Measurements from ENCODE around the gene TTC21A. TPM values are rescaled to one million over a fixed set of nuclear protein-coding genes. Genes with fewer than 3 reads are reported as not detected.

TTC21A gene
- total RNA-seq, 1 donor from 2014 or later = 9.8 TPM

DNA sequence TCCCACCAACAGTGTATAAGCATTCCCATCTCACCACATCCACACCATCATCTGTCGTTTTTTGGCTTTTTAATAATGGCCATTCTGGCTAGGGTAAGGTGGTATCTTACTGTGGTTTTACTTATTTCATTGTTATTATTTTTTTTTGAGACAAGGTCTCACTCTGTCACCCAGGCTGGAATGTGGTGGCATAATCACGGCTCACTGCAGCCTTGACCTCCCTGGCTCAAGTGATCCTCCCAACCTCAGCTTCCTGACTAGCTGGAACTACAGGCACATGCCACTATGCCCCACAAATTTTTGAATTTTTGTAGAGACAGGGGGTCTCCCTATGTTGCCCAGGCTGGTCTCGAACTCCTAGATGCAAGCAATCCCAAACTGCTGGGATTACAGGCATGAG lies 56.9 kb downstream of the TTC21A start:
- H3K27ac Mint-ChIP-seq = no peak overlapping the region
- no peak for TF ChIP-seq CTCF (conservative IDR thresholded peaks at IDR 0.05)
- H3K9me3 Mint-ChIP-seq = no peaks in the 10 kb centered on the region
- H3K4me3 Mint-ChIP-seq = no peak overlapping the region
- no peaks in the 10 kb centered on the region for H3K4me1 Mint-ChIP-seq (ENCODE audit: unreplicated experiment)
- DNase-seq (ENCODE audit: extremely low spot score, unreplicated experiment) = no peak
- H3K27me3 Mint-ChIP-seq = no peaks in the 10 kb centered on the region
- no peaks in the 10 kb centered on the region for H3K36me3 Mint-ChIP-seq

GRCh38 chr3:39165518-39165917 lies 58.0 kb downstream of the TTC21A start:
- H3K4me1 Mint-ChIP-seq (ENCODE audit: unreplicated experiment) = no peaks in the 10 kb centered on the region
- no peaks in the 10 kb centered on the region for H3K36me3 Mint-ChIP-seq
- TF ChIP-seq CTCF (conservative IDR thresholded peaks at IDR 0.05) = no peak
- H3K4me3 Mint-ChIP-seq = no peak overlapping the region
- H3K9me3 Mint-ChIP-seq = no peaks in the 10 kb centered on the region
- no peak for DNase-seq (ENCODE audit: extremely low spot score, unreplicated experiment)
- no peak overlapping the region for H3K27ac Mint-ChIP-seq
- no peaks in the 10 kb centered on the region for H3K27me3 Mint-ChIP-seq

DNA sequence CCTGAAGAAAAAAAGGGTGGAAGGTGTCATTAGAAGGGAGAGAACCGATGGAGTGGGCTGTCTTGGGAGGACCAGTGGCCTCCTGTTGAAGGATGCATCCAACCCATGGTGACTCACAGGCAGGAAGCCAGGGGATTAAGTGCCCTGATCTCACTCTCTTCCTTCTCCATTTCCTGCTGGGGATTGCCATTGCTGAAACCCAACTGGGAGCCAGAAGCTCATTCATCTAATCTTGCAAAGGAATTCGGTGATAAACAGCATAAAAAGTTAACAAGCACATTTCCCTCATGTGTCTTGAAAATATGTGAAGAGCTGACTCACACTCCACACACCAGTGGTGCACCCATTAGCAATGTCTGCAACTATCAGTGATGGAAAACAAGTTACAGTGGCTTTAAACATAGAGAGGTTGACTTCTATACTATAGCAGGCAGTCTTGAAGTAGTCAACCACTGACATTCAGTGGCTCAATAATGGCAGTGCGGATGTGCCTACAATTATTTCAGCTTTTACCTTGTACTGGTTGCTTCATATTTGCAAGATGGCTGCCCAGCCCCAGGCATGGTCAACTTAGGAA lies 58.7 kb downstream of the TTC21A start:
- no peaks in the 10 kb centered on the region for H3K36me3 Mint-ChIP-seq

DNA sequence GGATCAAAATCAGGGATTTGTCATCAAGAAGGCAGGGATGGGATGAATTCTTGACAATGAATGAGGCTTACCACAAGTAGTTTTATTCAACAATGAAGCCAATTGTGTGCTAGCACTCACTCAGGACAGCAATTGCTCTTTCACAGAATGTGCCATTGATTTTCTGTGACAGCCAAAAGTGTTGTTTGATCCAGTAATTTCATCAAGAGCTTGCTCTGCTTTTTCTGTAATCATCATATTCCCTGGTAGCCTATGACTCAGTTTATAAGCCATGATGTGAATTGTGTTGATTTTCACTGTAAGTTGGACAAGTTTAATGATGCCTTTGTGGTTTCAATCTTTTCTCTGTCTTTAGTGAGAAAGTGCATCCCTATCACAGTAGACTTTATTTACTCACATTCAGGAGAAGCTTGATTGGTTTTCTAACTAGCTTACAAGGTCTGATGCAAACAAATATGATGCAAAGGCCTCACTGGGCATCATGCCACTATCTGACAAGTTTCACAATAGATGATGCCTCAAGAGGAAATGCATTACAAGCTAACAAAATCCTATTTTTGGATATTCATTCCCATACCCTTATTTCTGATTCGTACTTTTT lies 59.6 kb downstream of the TTC21A start:
- DNase-seq (ENCODE audit: extremely low spot score, unreplicated experiment) = no peak
- no peak overlapping the region for H3K27ac Mint-ChIP-seq
- no peak overlapping the region for H3K4me3 Mint-ChIP-seq
- no peak for TF ChIP-seq CTCF (conservative IDR thresholded peaks at IDR 0.05)
- no peaks in the 10 kb centered on the region for H3K36me3 Mint-ChIP-seq
- H3K4me1 Mint-ChIP-seq (ENCODE audit: unreplicated experiment) = no peaks in the 10 kb centered on the region
- no peaks in the 10 kb centered on the region for H3K27me3 Mint-ChIP-seq
- no peaks in the 10 kb centered on the region for H3K9me3 Mint-ChIP-seq

More for the DNA sequence above, 58.7 kb downstream of the TTC21A start:
- no peaks in the 10 kb centered on the region for H3K4me1 Mint-ChIP-seq (ENCODE audit: unreplicated experiment)
- no peak for DNase-seq (ENCODE audit: extremely low spot score, unreplicated experiment)
- no peaks in the 10 kb centered on the region for H3K27me3 Mint-ChIP-seq
- no peak overlapping the region for H3K27ac Mint-ChIP-seq
- H3K9me3 Mint-ChIP-seq = no peaks in the 10 kb centered on the region
- no peak overlapping the region for H3K4me3 Mint-ChIP-seq
- TF ChIP-seq CTCF (conservative IDR thresholded peaks at IDR 0.05) = no peak

DNA sequence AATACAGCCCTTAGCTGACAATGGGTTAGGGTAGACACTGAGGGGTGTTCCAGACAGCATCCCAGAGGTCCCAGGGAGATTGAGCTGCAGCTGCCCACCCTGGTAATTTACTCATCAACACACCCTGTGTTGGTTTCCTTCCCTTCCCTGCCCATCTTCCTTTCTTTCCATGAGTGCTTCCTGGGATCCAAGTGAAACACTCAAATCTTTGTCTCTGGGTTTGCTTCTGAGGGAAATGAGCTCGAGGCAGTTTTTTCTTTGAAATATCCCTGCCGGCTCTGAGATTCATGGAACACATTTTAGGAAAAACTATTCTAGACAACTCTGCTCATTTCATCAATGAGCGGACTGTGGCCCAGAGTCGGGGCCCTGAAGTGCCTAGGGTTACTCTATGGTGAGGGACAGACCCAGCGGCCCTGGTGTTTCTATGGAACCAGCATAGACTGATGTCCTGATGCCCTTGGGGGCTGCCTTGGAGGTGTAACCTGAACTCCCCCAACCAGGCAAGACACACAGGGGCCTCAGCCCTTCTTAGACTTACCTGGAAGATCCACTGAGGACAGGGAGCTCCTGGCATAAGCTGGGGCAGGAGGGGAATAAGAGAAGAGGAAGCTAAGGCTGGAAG lies 60.8 kb downstream of the TTC21A start:
- H3K9me3 Mint-ChIP-seq = no peaks in the 10 kb centered on the region
- H3K4me1 Mint-ChIP-seq (ENCODE audit: unreplicated experiment) = no peaks in the 10 kb centered on the region
- no peak overlapping the region for H3K27ac Mint-ChIP-seq
- TF ChIP-seq CTCF (conservative IDR thresholded peaks at IDR 0.05) = no peak
- DNase-seq (ENCODE audit: extremely low spot score, unreplicated experiment) = no peak
- H3K27me3 Mint-ChIP-seq = no peaks in the 10 kb centered on the region
- H3K4me3 Mint-ChIP-seq = no peak overlapping the region
- H3K36me3 Mint-ChIP-seq = no peaks in the 10 kb centered on the region
